ENCODE measurements around the gene FAM124B. TPM values are rescaled to one million over a fixed set of nuclear protein-coding genes. Genes with fewer than 3 reads are reported as not detected.

Gene FAM124B
- total and polyA plus RNA-seq, 2 of the 8 experiments (the other 6 are each of a cell fraction or from before 2014, with no cell fraction given): 2.1 to 2.6 TPM

GRCh38 chr2:224393157-224393872 is 8.6 kb downstream of the FAM124B start:
- no peaks in the 10 kb centered on the region for H4K20me1 ChIP-seq (replicated peaks in 1 of 2; ENCODE audit: control insufficient read depth in 1 of 2, insufficient read depth in 2 of 2, low read length in 2 of 2)
- H3K4me1 ChIP-seq (replicated peaks in 1 of 4; ENCODE audit: control insufficient read depth in 3 of 4, insufficient read depth in 4 of 4, low read length in 3 of 4): no peaks in the 10 kb centered on the region
- H3K4me2 ChIP-seq (ENCODE audit: insufficient read depth in 1 of 2, low read depth in 2 of 2, low read length in 2 of 2): no peak overlapping the region
- no peak overlapping the region for H3K23ac ChIP-seq (ENCODE audit: insufficient read length)
- H3K79me2 ChIP-seq (ENCODE audit: control insufficient read depth in 1 of 2, insufficient read depth in 2 of 2, low read length in 2 of 2): no peaks in the 10 kb centered on the region
- H4K8ac ChIP-seq (ENCODE audit: extremely low read depth, insufficient read depth, low read length): no peak overlapping the region
- H4K91ac ChIP-seq (replicated peaks; ENCODE audit: insufficient read length, low read length): no peak overlapping the region
- H3K23me2 ChIP-seq (ENCODE audit: low read depth, low read length): no peaks in the 10 kb centered on the region
- H3K4me3 ChIP-seq (ENCODE audit: extremely low read depth in 1 of 4, insufficient read depth in 2 of 4, low read depth in 3 of 4, low read length in 4 of 4): no peak overlapping the region
- H3K27me3 ChIP-seq (replicated peaks in 1 of 4; ENCODE audit: control insufficient read depth in 3 of 4, extremely low read depth in 1 of 4, insufficient read depth in 3 of 4, low read length in 3 of 4): no peaks in the 10 kb centered on the region
- DNase-seq (ENCODE audit: low read depth in 1 of 2, low spot score in 2 of 2): no peak
- no peak overlapping the region for H4K5ac ChIP-seq (ENCODE audit: insufficient read length, low read depth, low read length)
- H2AFZ ChIP-seq (ENCODE audit: low read length): no peak overlapping the region
- H2BK120ac ChIP-seq (replicated peaks; ENCODE audit: low read depth, low read length): no peak overlapping the region
- no peak overlapping the region for H2BK20ac ChIP-seq (ENCODE audit: low read length)
- no peaks in the 10 kb centered on the region for H3K9me3 ChIP-seq (ENCODE audit: insufficient read depth in 2 of 2, low read depth in 1 of 2, low read length in 1 of 2)
- WGBS, 2 experiments (ENCODE audit: extremely low coverage in 1 of 2, insufficient coverage in 1 of 2, insufficient read length in 1 of 2, insufficient replicate concordance in 2 of 2, low coverage in 1 of 2, low lambda C conversion rate in 2 of 2, missing lambda C conversion rate in 1 of 2): 86% methylated on average over 3 of the region's 3 CpGs; no CpG with 5 or more reads in 1 of the 2 experiments
- H2BK5ac ChIP-seq (ENCODE audit: low read depth, low read length): no peak overlapping the region; the same call in 1 of the 2 replicates
- no peak overlapping the region for H3K27ac ChIP-seq (ENCODE audit: low read depth, low read length)
- no peak overlapping the region for H3K4ac ChIP-seq (replicated peaks; ENCODE audit: insufficient read length, low read depth, low read length)
- no peaks in the 10 kb centered on the region; the same call in 1 of the 2 replicates for H3K79me1 ChIP-seq (ENCODE audit: low read depth, low read length)
- no peak overlapping the region for H3K18ac ChIP-seq (ENCODE audit: extremely low read depth, low read length)
- no peak for TF ChIP-seq RAD21 (IDR thresholded peaks at IDR 0.05 in 1 of 2, conservative IDR thresholded peaks at IDR 0.05 in 1 of 2; ENCODE audit: low read depth in 2 of 2, low read length in 2 of 2)
- no peak for TF ChIP-seq SIX5 (IDR thresholded peaks at IDR 0.05; ENCODE audit: low read depth, low read length)
- TF ChIP-seq SP4 (IDR thresholded peaks at IDR 0.05; ENCODE audit: low read length): no peak
- TF ChIP-seq EP300 (IDR thresholded peaks at IDR 0.05; ENCODE audit: borderline replicate concordance in 1 of 2, low read depth in 2 of 2, low read length in 2 of 2): no peak
- TF ChIP-seq CTBP2 (IDR thresholded peaks at IDR 0.05; ENCODE audit: borderline replicate concordance, insufficient read depth, insufficient read length, low read length): no peak
- TF ChIP-seq TAF7 (optimal IDR thresholded peaks at IDR 0.05; ENCODE audit: borderline replicate concordance, low read depth, low read length): no peak
- no peak for TF ChIP-seq TEAD4 (IDR thresholded peaks at IDR 0.05; ENCODE audit: low read depth, low read length)
- no peak for TF ChIP-seq RFX5 (IDR thresholded peaks at IDR 0.05; ENCODE audit: borderline replicate concordance, low read depth, low read length)
- TF ChIP-seq BCL11A (IDR thresholded peaks at IDR 0.05; ENCODE audit: low read depth in 2 of 2, low read length in 2 of 2): no peak
- H3K36me3 ChIP-seq (ENCODE audit: control insufficient read depth in 2 of 4, insufficient read depth in 4 of 4, low read length in 3 of 4): no peaks in the 10 kb centered on the region
- H3K14ac ChIP-seq (ENCODE audit: insufficient read length): no peak overlapping the region
- no peak overlapping the region for H2AK5ac ChIP-seq (ENCODE audit: low read depth, low read length)
- POLR2A ChIA-PET (ENCODE audit: partially characterized antibody): no interaction called here
- H3K56ac ChIP-seq (replicated peaks; ENCODE audit: insufficient read length, low read depth, low read length): no peak overlapping the region
- FAIRE-seq: no peak
- H2BK15ac ChIP-seq (ENCODE audit: low read length): no peak overlapping the region
- CTCF ChIA-PET (ENCODE audit: partially characterized antibody): interaction anchor here (1.4 to 2.4 kb wide), 3 partner anchors 23 to 57 kb away, joined by 3 to 8 read pairs (median 6); no protein-coding TSS in a partner anchor
- no peak overlapping the region for H2BK12ac ChIP-seq (ENCODE audit: low read depth, low read length)
- no peak overlapping the region for H3K9ac ChIP-seq (replicated peaks in 1 of 4; ENCODE audit: extremely low read depth in 1 of 4, low read depth in 3 of 4, low read length in 3 of 4)

Data from H1 (cell line).